Natural killer cell (primary cell): ENCODE measurements around the gene TBC1D10A. TPM values are rescaled to one million over a fixed set of nuclear protein-coding genes. Genes with fewer than 3 reads are reported as not detected.

ENCODE experiments used
- ATAC-seq, 3 donors: fragments of 150-1000 bp in 2 of 3; fragments of 200-7000 bp in 1 of 3; cut with Tn5 transposase; 1 replicate in 1 of 3; 2 replicates in 2 of 3; pipeline ENCODE4 v1.10.0; 2021; ENCODE audit warnings: mild to moderate bottlenecking in 2 of 3, moderate library complexity in 2 of 3
- DNase-seq, 2 donors: peaks; one replicate each; pipeline versions ENCODE4 v3.0.0 to v3.0.0-alpha.2; 2013 to 2021; ENCODE audit warnings: mixed read lengths in 1 of 2
- H3K27ac ChIP-seq: one replicate; pipeline ENCODE4 v1.5.1; 2013; ENCODE audit warnings: mild to moderate bottlenecking, low read length
- H3K27me3 ChIP-seq: one replicate; pipeline ENCODE4 v1.6.1; 2013; ENCODE audit warnings: low read length; ENCODE audit not compliant: control insufficient read depth, insufficient read depth
- H3K36me3 ChIP-seq: one replicate; pipeline ENCODE4 v1.6.1; 2013; ENCODE audit warnings: low read length; ENCODE audit not compliant: control insufficient read depth, insufficient read depth
- H3K4me1 ChIP-seq: one replicate; pipeline ENCODE4 v1.6.1; 2013; ENCODE audit warnings: low read length; ENCODE audit not compliant: control insufficient read depth, insufficient read depth
- H3K4me3 ChIP-seq: one replicate; pipeline ENCODE4 v1.5.1; 2013; ENCODE audit warnings: low read length
- H3K9me3 ChIP-seq: one replicate; pipeline ENCODE4 v1.6.1; 2013; ENCODE audit warnings: low read length; ENCODE audit not compliant: control insufficient read depth, insufficient read depth
- H3K27ac Mint-ChIP-seq, 2 donors: one replicate each; pipeline ENCODE4 v1.8.0; 2022; ENCODE audit warnings: mild to moderate bottlenecking in 2 of 2, mixed read lengths in 2 of 2, moderate library complexity in 1 of 2
- H3K27me3 Mint-ChIP-seq, 2 donors: one replicate each; pipeline ENCODE4 v1.8.0; 2022; ENCODE audit warnings: low read depth in 2 of 2, mixed read lengths in 2 of 2
- H3K36me3 Mint-ChIP-seq: one replicate; pipeline ENCODE4 v1.8.0; 2022; ENCODE audit warnings: mixed read lengths
- H3K4me1 Mint-ChIP-seq, 2 donors: one replicate each; pipeline ENCODE4 v1.8.0; 2022; ENCODE audit warnings: mixed read lengths in 2 of 2
- H3K4me3 Mint-ChIP-seq: one replicate; pipeline ENCODE4 v1.8.0; 2022; ENCODE audit warnings: mild to moderate bottlenecking, moderate library complexity, mixed read lengths
- H3K9me3 Mint-ChIP-seq, 2 donors: one replicate each; pipeline ENCODE4 v1.8.0; 2022; ENCODE audit warnings: mixed read lengths in 2 of 2
- WGBS: methylation state at CpG from one replicate; pipeline ENCODE4 v1.1.7; 2013; ENCODE audit warnings: missing lambda C conversion rate; ENCODE audit not compliant: insufficient coverage; 5-methylcytosine and 5-hydroxymethylcytosine counted together
- intact Hi-C: fragments of 100-400 bp; cut with micrococcal nuclease; formaldehyde crosslinking; loops from one replicate; pipeline ENCODE4 v1.14.2; 2022
- total RNA-seq, 4 donors: library from RNA; stranded (reverse); fragments of 120-200 nt in 1 of 4; gene quantifications; one replicate each; pipeline versions ENCODE4 v1.2.3 to v1.2.4, GENCODE V29; 2013 to 2022
- TF ChIP-seq, protein P1 (sequence below): fragments of 200-600 bp; IDR thresholded peaks from one replicate; pipeline ENCODE4 v1.8.0; 2022; ENCODE audit warnings: antibody characterized with exemption

The TBC1D10A gene
- total RNA-seq, 3 donors from 2014 or later (not counting 1 experiment from before 2014, with no cell fraction given): 38.9 to 48.0 (median 47.9) TPM

DNA sequence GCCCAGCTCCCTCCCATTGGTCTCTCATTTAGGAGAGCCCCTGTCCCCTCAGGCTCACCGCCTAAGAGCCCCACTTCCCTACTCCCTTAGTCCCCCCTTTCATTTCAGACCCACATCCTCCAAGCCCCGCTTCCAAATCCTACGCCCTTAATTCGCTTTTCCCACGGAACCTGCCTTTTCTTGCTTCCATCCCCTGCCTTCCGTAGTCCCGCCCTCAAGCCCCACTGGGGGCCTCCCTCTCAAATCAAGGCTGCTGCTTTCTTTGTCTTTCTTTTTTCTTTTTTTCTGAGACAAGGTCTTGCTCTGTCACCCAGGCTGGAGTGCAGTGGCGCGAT is 30.5 kb upstream of the TBC1D10A start:
- H3K36me3 Mint-ChIP-seq: no peaks in the 10 kb centered on the region
- Histone ChIP-seq H3K4me1 (peaks cover 46% of the 10 kb centered on the region), H3K36me3 (peaks cover 9% of the 10 kb centered on the region), H3K27ac (peak overlapping the region; percentile 73), H3K4me3 (peak overlapping the region; percentile 96), H3K9me3 (no peaks in the 10 kb centered on the region), H3K27me3 (no peaks in the 10 kb centered on the region)
- H3K4me1 Mint-ChIP-seq: peaks cover 54% of the 10 kb centered on the region in 2 donors
- WGBS: 7% methylated on average over 9 of the region's 9 CpGs
- TF ChIP-seq, protein P1, sequence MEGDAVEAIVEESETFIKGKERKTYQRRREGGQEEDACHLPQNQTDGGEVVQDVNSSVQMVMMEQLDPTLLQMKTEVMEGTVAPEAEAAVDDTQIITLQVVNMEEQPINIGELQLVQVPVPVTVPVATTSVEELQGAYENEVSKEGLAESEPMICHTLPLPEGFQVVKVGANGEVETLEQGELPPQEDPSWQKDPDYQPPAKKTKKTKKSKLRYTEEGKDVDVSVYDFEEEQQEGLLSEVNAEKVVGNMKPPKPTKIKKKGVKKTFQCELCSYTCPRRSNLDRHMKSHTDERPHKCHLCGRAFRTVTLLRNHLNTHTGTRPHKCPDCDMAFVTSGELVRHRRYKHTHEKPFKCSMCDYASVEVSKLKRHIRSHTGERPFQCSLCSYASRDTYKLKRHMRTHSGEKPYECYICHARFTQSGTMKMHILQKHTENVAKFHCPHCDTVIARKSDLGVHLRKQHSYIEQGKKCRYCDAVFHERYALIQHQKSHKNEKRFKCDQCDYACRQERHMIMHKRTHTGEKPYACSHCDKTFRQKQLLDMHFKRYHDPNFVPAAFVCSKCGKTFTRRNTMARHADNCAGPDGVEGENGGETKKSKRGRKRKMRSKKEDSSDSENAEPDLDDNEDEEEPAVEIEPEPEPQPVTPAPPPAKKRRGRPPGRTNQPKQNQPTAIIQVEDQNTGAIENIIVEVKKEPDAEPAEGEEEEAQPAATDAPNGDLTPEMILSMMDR: no peak
- DNase-seq (no peak), ATAC-seq (peak in 1 of 3 donors; percentile 1)
- peaks cover 0 to 3% of the 10 kb centered on the region in 2 donors for H3K27me3 Mint-ChIP-seq
- peak overlapping the region; percentile 97 for H3K4me3 Mint-ChIP-seq
- intact Hi-C loops: loop anchor here (2.0 kb wide), 1 partner anchor 68 kb away; the partner anchor contains the start of gene MTFP1
- H3K9me3 Mint-ChIP-seq: no peaks in the 10 kb centered on the region
- peak overlapping the region; percentile 89 to 92 for H3K27ac Mint-ChIP-seq

- TF ChIP-seq, protein P1: no peak
- Histone ChIP-seq H3K27ac (peak within 1 kb of the TSS; percentile 88), H3K9me3 (no peaks in the 10 kb centered on the region), H3K36me3 (peaks cover 15% of the 10 kb centered on the region), H3K27me3 (no peaks in the 10 kb centered on the region), H3K4me1 (peaks cover 50% of the 10 kb centered on the region), H3K4me3 (peak within 1 kb of the TSS; percentile 96)
- intact Hi-C loops: loop anchor here (1.0 to 2.0 kb wide), 4 partner anchors 29 to 89 kb away; partner anchors contain the start of gene MTFP1
- peak; percentile 84 to 94 (median 84) for ATAC-seq
- Mint-ChIP-seq H3K9me3 (no peaks in the 10 kb centered on the region), H3K4me3 (peak within 1 kb of the TSS; percentile 97), H3K27me3 (peaks cover 0 to 3% of the 10 kb centered on the region in 2 donors), H3K4me1 (peaks cover 59% of the 10 kb centered on the region in 2 donors), H3K27ac (peak within 1 kb of the TSS; percentile 89 to 92), H3K36me3 (no peaks in the 10 kb centered on the region)
- peak; percentile 89 to 95 for DNase-seq
- WGBS: under 1% methylated on average over 91 of the region's 91 CpGs
Measured at GRCh38 chr22:30356449-30357235, 29.9 kb upstream of the TBC1D10A start, which contains the start of the genes CCDC157 and SF3A1. CCDC157 (plus strand) TSS chr22:30357007; CDS start chr22:30366001, 8,994 bp downstream. SF3A1 (minus strand) TSS chr22:30356894; CDS start chr22:30356792, 102 bp downstream.

DNA sequence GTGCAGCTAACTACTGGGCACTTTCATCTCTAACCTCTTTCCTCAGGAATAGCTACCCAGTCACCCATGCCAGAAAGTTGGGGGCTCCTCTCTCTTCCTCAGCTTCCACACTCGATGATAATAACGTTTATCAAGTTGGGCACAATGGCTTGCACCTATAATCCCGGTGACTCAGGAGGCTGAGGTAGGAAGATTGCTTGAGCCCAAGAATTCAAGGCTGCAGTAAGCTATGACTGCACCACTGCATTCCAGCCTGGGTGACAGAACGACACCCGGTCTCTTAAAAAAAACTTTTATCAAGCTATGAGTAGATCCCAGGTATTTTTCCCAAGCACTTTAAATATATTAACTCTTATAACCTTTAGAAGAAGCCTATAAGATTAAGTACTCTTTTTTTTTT is 27.9 kb upstream of the TBC1D10A start:
- H3K27ac Mint-ChIP-seq: peak overlapping the region; percentile 82 to 92
- Histone ChIP-seq H3K27me3 (no peaks in the 10 kb centered on the region), H3K9me3 (no peaks in the 10 kb centered on the region), H3K4me3 (no peak overlapping the region), H3K4me1 (peaks cover 50% of the 10 kb centered on the region), H3K27ac (no peak overlapping the region), H3K36me3 (peaks cover 31% of the 10 kb centered on the region)
- H3K4me3 Mint-ChIP-seq: peak overlapping the region; percentile 97
- ATAC-seq (no peak), DNase-seq (no peak)
- intact Hi-C loops: loop anchor here (5.0 kb wide), 1 partner anchor 47 kb away; no protein-coding TSS in a partner anchor
- H3K27me3 Mint-ChIP-seq: peaks cover 0 to 3% of the 10 kb centered on the region in 2 donors
- WGBS: 94% methylated on average over 5 of the region's 5 CpGs
- H3K4me1 Mint-ChIP-seq: peaks cover 64 to 68% of the 10 kb centered on the region in 2 donors
- no peaks in the 10 kb centered on the region for H3K36me3 Mint-ChIP-seq
- no peaks in the 10 kb centered on the region for H3K9me3 Mint-ChIP-seq
- TF ChIP-seq, protein P1: no peak
